Upper lobe of right lung (tissue), 1 donor: ENCODE measurements around the gene GCNA. TPM values are rescaled to one million over a fixed set of nuclear protein-coding genes. Genes with fewer than 3 reads are reported as not detected.

Experiments used
- ATAC-seq: fragments of 200-7000 bp; cut with Tn5 transposase; one replicate; pipeline ENCODE4 v1.9.1; 2020; ENCODE audit warnings: mild to moderate bottlenecking, moderate library complexity
- DNase-seq: peaks from one replicate; pipeline ENCODE4 v3.0.0-alpha.2; 2020
- H3K27ac ChIP-seq: fragments of 200-600 bp; one replicate; pipeline ENCODE4 v1.8.0; 2022
- H3K27me3 ChIP-seq: fragments of 200-600 bp; one replicate; pipeline ENCODE4 v1.8.0; 2022; ENCODE audit warnings: mild to moderate bottlenecking
- H3K36me3 ChIP-seq: fragments of 200-600 bp; one replicate; pipeline ENCODE4 v1.8.0; 2022
- H3K4me1 ChIP-seq: fragments of 200-600 bp; one replicate; pipeline ENCODE4 v1.8.0; 2022
- H3K4me3 ChIP-seq: fragments of 200-600 bp; one replicate; pipeline ENCODE4 v1.8.0; 2022; ENCODE audit warnings: mild to moderate bottlenecking
- H3K9me3 ChIP-seq: fragments of 200-600 bp; one replicate; pipeline ENCODE4 v1.8.0; 2022
- CTCF ChIP-seq: fragments of 200-600 bp; IDR thresholded peaks from one replicate; pipeline ENCODE4 v1.8.0; 2022; ENCODE audit warnings: antibody characterized with exemption
- intact Hi-C: fragments of 100-400 bp; cut with DNase I; formaldehyde crosslinking; loops from one replicate; pipeline ENCODE4 v1.11.0; 2022
- long read RNA-seq: library from polyadenylated mRNA; unstranded; transcript quantifications from one replicate; pipeline ENCODE4 v2.0.0, GENCODE V29; 2021
- total RNA-seq: library from RNA; stranded (reverse); fragmentation: NEBNext Ultra II Directional; extraction: Animal tissue kit (Norgen Biotek cat#: 25700); gene quantifications from one replicate; pipeline ENCODE4 v1.2.1, GENCODE V29; 2021
- donor health status: DM: no; HTN: yes; CAD: no; lungs with severe emphysema.

The GCNA gene
- total RNA-seq = 3.4 TPM
- long read RNA-seq = 0 reads

- no peak for ATAC-seq
- no peak for TF ChIP-seq CTCF
- intact Hi-C loops = loop anchor here (10.0 kb wide), 1 partner anchor 194 kb away; no protein-coding TSS in a partner anchor
Measured at GRCh38 chrX:71578253-71579135, at the start of gene GCNA. Gene GCNA (plus strand): TSS chrX:71578437. CDS start chrX:71580822, 2,385 bp downstream.

GRCh38 chrX:71532078-71532752 is 46.0 kb upstream of the GCNA start:
- peak overlapping the region; percentile 73 for H3K4me3 ChIP-seq
- peak overlapping the region; percentile 83 for H3K27ac ChIP-seq
- H3K27me3 ChIP-seq = no peaks in the 10 kb centered on the region
- ATAC-seq (no peak), DNase-seq (no peak)
- H3K4me1 ChIP-seq = no peaks in the 10 kb centered on the region
- H3K36me3 ChIP-seq = no peaks in the 10 kb centered on the region
- no peak for TF ChIP-seq CTCF
- no peaks in the 10 kb centered on the region for H3K9me3 ChIP-seq
- intact Hi-C loops = no loop called here

More at GRCh38 chrX:71578253-71579135, at the start of gene GCNA:
- Histone ChIP-seq H3K9me3 (no peaks in the 10 kb centered on the region), H3K36me3 (peaks cover 24% of the 10 kb centered on the region), H3K27me3 (no peaks in the 10 kb centered on the region), H3K27ac (no peak within 1 kb of the TSS), H3K4me1 (no peaks in the 10 kb centered on the region), H3K4me3 (no peak within 1 kb of the TSS)
- no peak for DNase-seq

GRCh38 chrX:71532753-71533425 is 45.3 kb upstream of the GCNA start, which contains the start of gene OGT:
Gene OGT (plus strand): TSS chrX:71533104. CDS start chrX:71533300, 196 bp downstream.
- ATAC-seq (peak; percentile 99), DNase-seq (peak; percentile 97)
- Histone ChIP-seq H3K36me3 (peaks cover 4% of the 10 kb centered on the region), H3K27ac (peak within 1 kb of the TSS; percentile 90), H3K9me3 (no peaks in the 10 kb centered on the region), H3K4me3 (peak within 1 kb of the TSS; percentile 73), H3K4me1 (peaks cover 2% of the 10 kb centered on the region), H3K27me3 (no peaks in the 10 kb centered on the region)
- no peak for TF ChIP-seq CTCF
- intact Hi-C loops = no loop called here

- H3K36me3 ChIP-seq = peaks cover 10% of the 10 kb centered on the region
- ATAC-seq (no peak), DNase-seq (no peak)
- no peak for TF ChIP-seq CTCF
- H3K27me3 ChIP-seq = no peaks in the 10 kb centered on the region
- peak overlapping the region; percentile 90 for H3K27ac ChIP-seq
- H3K9me3 ChIP-seq = no peaks in the 10 kb centered on the region
- H3K4me3 ChIP-seq = peak overlapping the region; percentile 73
- peaks cover 8% of the 10 kb centered on the region for H3K4me1 ChIP-seq
- intact Hi-C loops = no loop called here
Measured at GRCh38 chrX:71533516-71533850, 44.8 kb upstream of the GCNA start.

- intact Hi-C loops = no loop called here
- Histone ChIP-seq H3K9me3 (no peaks in the 10 kb centered on the region), H3K36me3 (peaks cover 10% of the 10 kb centered on the region), H3K4me1 (peaks cover 13% of the 10 kb centered on the region), H3K4me3 (peak overlapping the region; percentile 73), H3K27ac (peak overlapping the region; percentile 90), H3K27me3 (no peaks in the 10 kb centered on the region)
- TF ChIP-seq CTCF = no peak
- ATAC-seq (peak; percentile 57), DNase-seq (peak; percentile 66)
Measured at GRCh38 chrX:71533851-71534561, 44.2 kb upstream of the GCNA start.
